ENCODE results near the gene MIPEP. TPM values are rescaled to one million over a fixed set of nuclear protein-coding genes. Genes with fewer than 3 reads are reported as not detected.
A peak's percentile ranks its signal among the peaks of the same experiment; 100 is the strongest.

Gene MIPEP
- total RNA-seq, 1 donor from 2014 or later: 19.6 TPM

DNA sequence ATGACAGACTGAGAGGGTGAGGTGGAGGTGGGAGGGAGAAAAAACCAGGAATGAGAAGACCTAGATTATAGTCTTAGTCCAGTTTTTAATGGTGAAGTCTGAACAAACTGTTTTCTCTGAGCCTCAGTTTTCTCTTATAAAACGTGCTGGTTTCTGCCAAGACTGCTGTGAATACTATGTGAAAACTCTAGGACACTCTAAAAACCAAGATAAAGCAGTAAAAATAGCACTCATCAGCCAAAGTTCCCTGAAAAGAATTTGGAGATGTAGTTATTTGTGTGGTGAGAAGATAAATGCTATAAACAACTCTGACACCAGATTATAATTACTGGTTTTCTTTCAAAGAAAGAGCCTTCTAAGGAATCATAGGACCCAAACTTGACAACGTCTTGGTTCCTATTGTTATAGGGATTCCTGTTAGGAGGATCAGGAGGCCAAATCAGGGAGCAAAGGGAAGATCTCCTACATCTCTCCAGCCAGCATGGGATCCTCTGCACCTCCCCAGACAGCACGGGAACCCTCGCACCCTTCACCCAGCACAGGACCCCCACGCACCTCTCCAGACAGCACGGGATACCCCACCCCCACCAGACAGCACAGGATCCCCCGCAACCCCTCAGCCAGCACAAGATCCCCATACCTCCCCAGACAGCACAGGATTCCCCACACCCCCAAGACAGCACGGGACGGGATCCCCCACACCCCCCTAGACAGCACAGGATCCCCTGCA lies 130.2 kb downstream of the MIPEP start:
- TF ChIP-seq, protein P1, sequence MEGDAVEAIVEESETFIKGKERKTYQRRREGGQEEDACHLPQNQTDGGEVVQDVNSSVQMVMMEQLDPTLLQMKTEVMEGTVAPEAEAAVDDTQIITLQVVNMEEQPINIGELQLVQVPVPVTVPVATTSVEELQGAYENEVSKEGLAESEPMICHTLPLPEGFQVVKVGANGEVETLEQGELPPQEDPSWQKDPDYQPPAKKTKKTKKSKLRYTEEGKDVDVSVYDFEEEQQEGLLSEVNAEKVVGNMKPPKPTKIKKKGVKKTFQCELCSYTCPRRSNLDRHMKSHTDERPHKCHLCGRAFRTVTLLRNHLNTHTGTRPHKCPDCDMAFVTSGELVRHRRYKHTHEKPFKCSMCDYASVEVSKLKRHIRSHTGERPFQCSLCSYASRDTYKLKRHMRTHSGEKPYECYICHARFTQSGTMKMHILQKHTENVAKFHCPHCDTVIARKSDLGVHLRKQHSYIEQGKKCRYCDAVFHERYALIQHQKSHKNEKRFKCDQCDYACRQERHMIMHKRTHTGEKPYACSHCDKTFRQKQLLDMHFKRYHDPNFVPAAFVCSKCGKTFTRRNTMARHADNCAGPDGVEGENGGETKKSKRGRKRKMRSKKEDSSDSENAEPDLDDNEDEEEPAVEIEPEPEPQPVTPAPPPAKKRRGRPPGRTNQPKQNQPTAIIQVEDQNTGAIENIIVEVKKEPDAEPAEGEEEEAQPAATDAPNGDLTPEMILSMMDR (conservative IDR thresholded peaks at IDR 0.05): no peak
- Mint-ChIP-seq H3K27me3 (ENCODE audit: low read depth) (no peaks in the 10 kb centered on the region), H3K27ac (ENCODE audit: unreplicated experiment) (no peak overlapping the region), H3K4me1 (peaks cover 17% of the 10 kb centered on the region), H3K9me3 (no peaks in the 10 kb centered on the region), H3K4me3 (no peak overlapping the region), H3K36me3 (ENCODE audit: low read depth) (peaks cover 2% of the 10 kb centered on the region)
- DNase-seq (ENCODE audit: low read depth, low spot score): no peak

DNA sequence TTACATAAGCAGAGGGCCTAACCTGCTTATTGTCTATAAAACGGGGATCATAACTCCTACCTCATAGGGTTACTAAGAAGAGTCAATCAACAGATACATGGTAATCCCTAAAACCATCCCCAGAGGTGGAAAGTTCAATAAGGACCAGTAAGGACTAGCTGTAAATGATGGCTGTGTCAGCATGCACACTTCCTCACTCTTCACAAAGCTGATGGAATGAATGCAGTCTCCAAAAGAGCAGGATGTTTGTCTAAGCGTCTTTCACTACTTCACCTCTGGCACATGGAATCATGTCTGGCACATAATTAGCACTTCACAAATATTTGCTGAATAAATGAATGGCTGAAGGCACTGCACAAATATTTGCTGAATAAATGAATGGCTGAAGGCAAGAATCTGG lies 134.2 kb downstream of the MIPEP start:
- Mint-ChIP-seq H3K36me3 (ENCODE audit: low read depth) (peaks cover 2% of the 10 kb centered on the region), H3K4me1 (peaks cover 21% of the 10 kb centered on the region), H3K27me3 (ENCODE audit: low read depth) (no peaks in the 10 kb centered on the region), H3K9me3 (no peaks in the 10 kb centered on the region), H3K27ac (ENCODE audit: unreplicated experiment) (no peak overlapping the region), H3K4me3 (no peak overlapping the region)
- DNase-seq (ENCODE audit: low read depth, low spot score): no peak
- TF ChIP-seq, protein P1 (conservative IDR thresholded peaks at IDR 0.05): no peak

DNA sequence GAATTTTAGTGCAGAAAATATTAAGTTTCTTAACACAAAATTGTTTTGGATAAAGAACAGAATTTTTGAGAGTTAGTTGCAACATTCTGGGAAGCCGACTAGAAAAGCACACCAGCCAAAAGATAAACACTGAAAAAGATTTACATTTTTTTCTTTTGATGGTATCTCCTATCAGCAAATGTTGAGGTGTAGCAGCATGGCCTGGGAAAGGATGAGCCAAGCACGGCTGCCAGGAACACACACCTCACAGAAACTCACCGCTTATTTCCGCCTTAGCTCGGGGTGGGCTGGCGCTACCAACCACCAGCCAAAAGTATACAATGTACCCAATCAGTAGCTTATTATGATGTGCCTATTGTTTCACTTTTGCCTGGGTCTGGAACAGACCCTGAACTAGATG lies 134.7 kb downstream of the MIPEP start:
- TF ChIP-seq, protein P1 (conservative IDR thresholded peaks at IDR 0.05): no peak

DNA sequence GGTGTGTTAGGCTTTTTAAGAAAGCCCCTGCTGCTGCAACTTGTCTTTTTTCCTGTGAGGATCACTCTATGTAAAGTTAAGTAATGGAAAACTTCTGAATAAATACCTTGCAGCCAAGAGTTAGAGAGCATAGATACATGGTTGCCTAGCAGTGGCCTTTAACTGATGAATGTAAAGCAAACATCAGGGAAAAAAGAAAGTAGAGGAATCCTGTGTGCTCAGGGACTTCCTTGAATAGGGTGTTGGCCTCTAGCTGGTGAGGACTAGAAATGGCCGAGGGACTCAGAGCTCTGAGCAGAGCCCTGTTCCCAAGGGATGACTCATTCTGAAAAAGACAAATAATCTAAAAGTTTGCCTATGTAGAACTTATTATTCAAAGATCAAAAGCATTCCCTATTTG lies 135.7 kb downstream of the MIPEP start:
- no peaks in the 10 kb centered on the region for H3K27me3 Mint-ChIP-seq (ENCODE audit: low read depth)
- H3K27ac Mint-ChIP-seq (ENCODE audit: unreplicated experiment): peak overlapping the region; percentile 45
- no peaks in the 10 kb centered on the region for H3K9me3 Mint-ChIP-seq
- DNase-seq (ENCODE audit: low read depth, low spot score): no peak
- TF ChIP-seq, protein P1 (conservative IDR thresholded peaks at IDR 0.05): no peak
- H3K4me1 Mint-ChIP-seq: peaks cover 27% of the 10 kb centered on the region
- no peaks in the 10 kb centered on the region for H3K36me3 Mint-ChIP-seq (ENCODE audit: low read depth)
- no peak overlapping the region for H3K4me3 Mint-ChIP-seq

More for the DNA sequence above, 134.7 kb downstream of the MIPEP start:
- Mint-ChIP-seq H3K9me3 (no peaks in the 10 kb centered on the region), H3K4me1 (peaks cover 26% of the 10 kb centered on the region), H3K36me3 (ENCODE audit: low read depth) (peaks cover 2% of the 10 kb centered on the region), H3K27me3 (ENCODE audit: low read depth) (no peaks in the 10 kb centered on the region), H3K27ac (ENCODE audit: unreplicated experiment) (no peak overlapping the region), H3K4me3 (no peak overlapping the region)
- DNase-seq (ENCODE audit: low read depth, low spot score): no peak

DNA sequence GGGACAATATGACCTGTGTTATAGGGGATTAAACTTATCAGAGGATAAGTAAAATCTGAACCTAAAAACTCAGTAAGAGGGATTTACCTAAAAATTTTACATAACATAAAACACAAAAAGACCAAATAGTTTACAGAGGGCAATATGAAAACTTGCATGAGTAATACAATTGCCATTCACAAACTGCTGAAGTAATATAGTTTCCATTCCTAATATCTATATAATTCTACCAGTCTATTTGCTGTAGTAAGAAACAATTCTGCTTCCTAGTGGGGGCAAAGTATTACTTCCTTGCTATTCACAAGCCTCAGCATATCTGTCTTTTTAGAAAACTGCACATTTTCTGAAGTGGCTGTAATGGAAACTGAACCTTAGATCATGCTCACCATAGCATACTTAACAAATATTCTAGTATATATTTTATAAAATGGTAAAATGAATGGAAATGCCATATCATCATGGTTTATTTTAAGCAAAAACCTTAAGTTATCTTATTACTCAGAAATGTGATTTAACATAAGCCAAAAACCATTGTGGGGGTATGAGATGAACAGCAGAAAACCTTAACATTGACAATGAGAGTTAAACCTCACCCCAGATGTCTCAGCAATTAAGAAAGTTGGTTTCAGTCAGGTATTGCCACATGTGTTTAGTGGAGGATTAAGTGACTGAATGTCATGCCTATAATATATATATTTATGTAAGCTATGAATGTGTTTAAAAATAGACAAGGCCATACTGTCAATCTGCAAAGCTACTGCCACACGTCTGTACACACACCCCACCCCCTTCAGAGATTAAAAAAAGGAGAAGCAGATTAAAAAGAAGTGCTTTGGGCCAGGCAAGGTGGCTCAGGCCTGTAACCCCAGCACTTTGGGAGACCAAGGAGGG lies 136.8 kb downstream of the MIPEP start:
- H3K27ac Mint-ChIP-seq (ENCODE audit: unreplicated experiment): no peak overlapping the region
- no peak for DNase-seq (ENCODE audit: low read depth, low spot score)
- no peak overlapping the region for H3K4me3 Mint-ChIP-seq
- H3K27me3 Mint-ChIP-seq (ENCODE audit: low read depth): no peaks in the 10 kb centered on the region
- TF ChIP-seq, protein P1 (conservative IDR thresholded peaks at IDR 0.05): no peak
- no peaks in the 10 kb centered on the region for H3K9me3 Mint-ChIP-seq
- H3K4me1 Mint-ChIP-seq: peaks cover 33% of the 10 kb centered on the region
- no peaks in the 10 kb centered on the region for H3K36me3 Mint-ChIP-seq (ENCODE audit: low read depth)
